UCSD-AML1 (cell line): Measurements from ENCODE around the gene IGSF10.

Experiments
- DNase-seq: peaks from one replicate; lab custom pipeline; 2025; ENCODE audit not compliant: unreplicated experiment; lab: John Stamatoyannopoulos, UW

IGSF10 gene

GRCh38 chr3:151423091-151423490 is 37.8 kb downstream of the IGSF10 start:
- DNase-seq = no peak

GRCh38 chr3:151421938-151422337 is 38.9 kb downstream of the IGSF10 start:
- DNase-seq = no peak

DNA sequence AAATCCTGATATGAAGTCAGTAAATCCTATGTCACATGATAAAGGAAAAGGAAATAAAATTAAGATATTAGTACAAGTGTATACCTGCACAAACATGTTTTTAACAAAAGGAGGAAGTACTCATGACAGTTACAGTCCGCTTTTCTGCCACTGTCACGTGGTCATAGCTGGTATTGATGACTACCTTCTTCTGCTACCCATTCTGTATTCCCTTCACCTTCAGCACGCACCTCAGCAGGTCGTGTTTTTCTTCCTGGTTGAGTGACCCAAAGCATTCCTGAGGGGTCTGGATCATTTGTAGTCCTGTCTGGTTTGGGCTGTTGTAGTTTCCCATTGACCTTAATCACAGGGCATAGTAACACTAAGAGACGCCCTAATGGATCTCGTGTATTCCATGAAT is 41.1 kb downstream of the IGSF10 start:
- DNase-seq = no peak

DNA sequence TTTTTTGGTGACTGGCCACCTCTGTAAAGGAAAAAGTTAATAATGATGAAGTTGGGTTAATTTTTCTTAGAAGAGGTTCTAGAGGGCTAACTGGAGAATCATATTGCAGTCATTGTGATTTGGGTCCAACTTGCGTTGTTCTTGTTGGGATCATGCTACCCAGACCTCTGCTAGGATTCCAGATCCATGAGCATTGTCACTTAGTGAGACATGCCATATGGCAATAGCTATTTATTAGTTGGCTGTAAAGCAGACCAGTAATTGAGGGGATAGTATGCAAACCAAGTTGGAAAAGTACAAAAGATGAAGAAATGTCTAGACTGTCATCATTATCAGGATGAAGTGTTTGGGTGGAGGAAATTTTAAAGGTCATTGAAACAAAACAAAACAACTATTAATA is 45.6 kb downstream of the IGSF10 start:
- DNase-seq = no peak

- no peak for DNase-seq
Observed at GRCh38 chr3:151412989-151413388, 47.9 kb downstream of the IGSF10 start.
